A549 treated with ZK216348 at 1 μM for 4 hours (cell line): ENCODE measurements around the gene NTM. TPM values are rescaled to one million over a fixed set of nuclear protein-coding genes. Genes with fewer than 3 reads are reported as not detected.

Experiments used
- total RNA-seq: library from RNA; stranded (reverse); fragments of 200-300 nt; extraction: Qiagen RNA extraction; gene quantifications from 5 replicates; pipeline ENCODE4 v1.2.3, GENCODE V29; 2022; ENCODE audit warnings: low read depth

The NTM gene
- total RNA-seq = not detected in 5 replicates

GRCh38 chr11:131370090-131370751 lies at the start of gene NTM:
Gene NTM, plus strand, starts transcription at chr11:131370615.

